NCI-H2196 treated with DMSO at 0.1 percent for 48 hours (cell line): ENCODE measurements around the gene OR51L1.
"Not testable (repeated sequence)": the region's sequence is repeated elsewhere in the genome, so short reads cannot be mapped to it uniquely, and the experiment has no call there.

ENCODE experiments used
- DNase-seq: peaks from one replicate; lab custom pipeline; 2025; ENCODE audit not compliant: unreplicated experiment; lab: John Stamatoyannopoulos, UW

The OR51L1 gene, protein sequence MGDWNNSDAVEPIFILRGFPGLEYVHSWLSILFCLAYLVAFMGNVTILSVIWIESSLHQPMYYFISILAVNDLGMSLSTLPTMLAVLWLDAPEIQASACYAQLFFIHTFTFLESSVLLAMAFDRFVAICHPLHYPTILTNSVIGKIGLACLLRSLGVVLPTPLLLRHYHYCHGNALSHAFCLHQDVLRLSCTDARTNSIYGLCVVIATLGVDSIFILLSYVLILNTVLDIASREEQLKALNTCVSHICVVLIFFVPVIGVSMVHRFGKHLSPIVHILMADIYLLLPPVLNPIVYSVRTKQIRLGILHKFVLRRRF

DNA sequence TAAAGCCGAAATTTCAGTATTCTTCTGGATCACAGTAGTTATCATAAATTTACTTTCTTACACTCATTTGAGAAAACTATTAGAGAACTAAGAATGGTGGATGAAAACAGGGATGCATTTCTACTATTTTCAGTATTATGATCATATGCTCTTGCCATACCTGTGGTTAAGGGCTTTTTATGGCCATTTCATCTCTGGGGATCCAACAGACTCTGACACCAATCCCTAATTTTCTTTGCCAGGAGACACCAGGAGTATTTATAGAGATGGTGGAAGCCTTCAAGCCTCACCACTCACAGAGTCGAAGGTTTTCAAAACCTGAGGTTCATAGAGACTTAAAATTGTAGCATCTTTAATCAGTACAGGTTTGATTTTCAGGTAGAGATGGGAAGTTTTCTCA lies at the start of gene OR51L1:
TSS of gene OR51L1 (plus strand) at position 301 of the 400 bp plus-strand sequence. CDS start 4,132 bp downstream, outside the sequence.
- no peak for DNase-seq

DNA sequence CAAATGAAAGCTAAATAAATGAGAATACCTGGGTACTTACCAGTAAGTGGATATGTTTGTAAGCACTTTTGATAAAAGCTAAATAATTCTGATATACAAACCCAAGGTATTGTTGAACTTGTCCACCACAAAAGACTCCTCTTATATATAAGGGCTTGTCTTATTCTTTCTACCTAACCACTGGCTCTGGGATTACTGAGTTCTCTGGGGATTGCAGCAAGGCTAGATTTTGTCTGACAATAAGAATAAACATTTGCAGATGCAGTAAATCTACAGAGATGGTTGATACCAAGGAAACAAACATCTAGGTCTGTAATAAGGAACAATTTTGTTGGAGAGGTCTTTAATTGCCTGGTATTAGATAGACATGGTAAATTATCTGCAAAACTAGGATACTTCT lies 47.1 kb upstream of the OR51L1 start, which contains the start of gene OR51A4:
TSS of gene OR51A4 (minus strand) at position 101 of the 400 bp plus-strand sequence. CDS start 505 bp downstream, outside the sequence.
- DNase-seq: no peak

GRCh38 chr11:4955613-4956012 lies 39.0 kb upstream of the OR51L1 start, which contains the start of gene OR51A2:
OR51A2 (minus strand) TSS chr11:4955713; CDS start chr11:4955713, 0 bp downstream.
- not testable (repeated sequence) for DNase-seq

- no peak for DNase-seq
Measured at GRCh38 chr11:4957396-4957795, 37.3 kb upstream of the OR51L1 start.

DNA sequence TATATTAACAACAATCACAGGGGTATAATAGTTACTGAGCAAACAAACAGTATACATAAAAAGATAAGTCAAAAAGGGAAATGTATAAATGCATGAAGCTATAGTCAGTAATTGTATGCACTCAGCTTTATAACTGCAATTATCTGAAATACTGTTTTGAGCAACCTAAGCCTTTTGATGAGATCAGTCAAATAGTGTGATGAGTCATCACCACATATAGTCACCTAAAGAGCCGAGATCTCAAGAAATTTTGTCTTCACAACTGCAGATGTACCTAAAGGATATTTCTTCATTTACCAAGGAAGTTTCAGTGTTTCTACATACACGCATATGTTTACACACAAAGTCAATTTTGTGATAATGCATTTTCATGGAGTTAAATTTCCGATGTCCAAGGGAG lies 33.8 kb upstream of the OR51L1 start:
- DNase-seq: no peak

- no peak for DNase-seq
Measured at GRCh38 chr11:4962816-4963215, 31.8 kb upstream of the OR51L1 start.

GRCh38 chr11:4975436-4975835 lies 19.2 kb upstream of the OR51L1 start:
- DNase-seq: no peak

- no peak for DNase-seq
Measured at GRCh38 chr11:4979036-4979435, 15.6 kb upstream of the OR51L1 start.

DNA sequence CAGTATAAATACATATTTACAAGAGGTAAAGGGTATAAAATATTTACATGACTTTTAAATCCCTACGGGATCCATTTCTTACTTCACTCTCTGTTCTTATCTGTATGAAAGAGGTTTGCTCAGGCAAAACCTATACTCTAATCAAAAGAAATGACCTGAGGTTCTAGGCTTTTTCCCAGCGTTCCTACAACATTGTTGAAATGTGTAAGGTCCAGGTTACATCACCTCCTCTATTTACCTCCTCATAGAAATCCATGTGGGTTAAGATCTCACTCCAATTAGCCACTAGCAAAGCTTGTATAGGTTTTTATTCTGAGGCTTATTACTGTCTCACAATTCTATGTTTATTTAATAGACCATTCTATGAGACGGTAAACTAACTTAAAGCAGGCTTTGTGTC lies 12.0 kb upstream of the OR51L1 start:
- no peak for DNase-seq

- no peak for DNase-seq
Measured at GRCh38 chr11:4983841-4984240, 10.8 kb upstream of the OR51L1 start.

DNA sequence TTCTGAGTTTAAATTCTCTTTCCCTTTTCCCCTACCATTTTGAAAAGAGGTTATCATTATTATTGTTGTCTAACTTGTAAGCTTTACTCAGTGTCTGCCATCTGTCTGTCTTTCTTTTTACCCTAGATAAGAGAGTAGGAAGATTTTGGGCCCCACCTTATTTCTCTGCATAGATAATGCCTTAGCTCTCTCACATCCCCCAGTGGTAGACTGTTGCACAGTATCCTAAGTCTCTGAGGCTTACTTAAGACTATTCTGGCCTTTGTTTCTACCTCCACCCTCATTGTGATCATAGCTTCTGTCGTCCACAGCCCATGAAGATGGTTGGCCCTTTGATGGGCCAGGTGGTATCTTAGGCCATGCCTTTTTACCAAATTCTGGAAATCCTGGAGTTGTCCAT lies 3.6 kb upstream of the OR51L1 start:
- no peak for DNase-seq

DNA sequence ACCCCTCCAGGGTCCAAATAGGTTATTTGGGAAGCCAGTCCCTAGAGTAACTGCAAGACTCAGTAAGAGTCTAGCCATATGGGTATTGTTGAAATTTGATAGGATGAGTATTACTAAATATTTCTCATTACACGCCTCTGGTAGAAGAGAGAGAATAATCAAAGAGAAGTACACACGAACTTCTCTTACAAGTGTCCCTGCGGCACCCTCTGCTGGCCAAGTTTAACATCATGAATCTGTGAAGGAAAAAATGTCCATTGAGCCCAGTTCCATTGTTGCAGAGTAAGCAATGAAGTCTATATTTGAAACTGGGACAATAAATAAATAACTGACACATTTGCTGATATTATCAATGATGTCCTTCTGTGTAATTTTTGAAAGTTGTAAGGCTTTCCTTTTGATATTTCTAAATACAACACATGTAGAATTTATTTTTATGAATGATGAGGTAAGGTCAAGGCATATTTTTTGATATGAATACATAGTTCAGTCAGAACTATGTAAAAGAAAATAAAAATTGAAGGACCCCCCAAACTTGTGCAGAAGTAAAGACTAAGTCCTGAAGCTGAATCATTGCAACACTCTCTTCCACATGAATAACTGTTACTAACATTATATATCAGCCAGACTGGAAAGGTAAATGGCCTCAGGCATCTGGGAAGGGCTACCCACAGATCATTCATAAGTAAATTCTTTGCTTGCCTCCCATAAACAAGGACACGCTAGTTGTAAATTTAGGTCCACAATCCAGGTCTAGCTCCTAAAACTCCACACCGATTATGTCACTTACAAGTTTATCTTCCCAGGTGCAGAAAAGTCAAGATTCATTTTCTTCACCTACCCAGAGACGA lies 10.0 kb downstream of the OR51L1 start:
- peak; percentile 55 for DNase-seq

DNA sequence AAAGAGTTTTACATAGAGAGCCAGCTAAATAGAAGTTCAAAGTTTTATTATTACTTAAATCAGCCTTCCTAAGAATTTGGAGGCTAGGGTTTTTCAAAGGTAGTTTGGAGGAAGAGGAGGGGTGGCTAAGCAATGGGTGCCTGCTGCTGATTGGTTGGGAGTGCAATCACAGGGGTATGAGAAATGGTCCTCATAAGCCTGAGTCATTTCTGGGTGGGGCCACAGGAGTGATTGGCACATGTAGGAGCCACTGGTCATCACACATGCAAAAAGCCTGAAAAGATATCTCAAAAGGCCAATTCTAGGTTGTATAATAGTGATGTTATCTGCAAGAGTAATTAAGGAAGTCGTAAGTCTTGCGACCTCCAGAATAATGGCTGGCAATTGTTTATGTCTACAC lies 12.9 kb downstream of the OR51L1 start:
- DNase-seq: no peak

DNA sequence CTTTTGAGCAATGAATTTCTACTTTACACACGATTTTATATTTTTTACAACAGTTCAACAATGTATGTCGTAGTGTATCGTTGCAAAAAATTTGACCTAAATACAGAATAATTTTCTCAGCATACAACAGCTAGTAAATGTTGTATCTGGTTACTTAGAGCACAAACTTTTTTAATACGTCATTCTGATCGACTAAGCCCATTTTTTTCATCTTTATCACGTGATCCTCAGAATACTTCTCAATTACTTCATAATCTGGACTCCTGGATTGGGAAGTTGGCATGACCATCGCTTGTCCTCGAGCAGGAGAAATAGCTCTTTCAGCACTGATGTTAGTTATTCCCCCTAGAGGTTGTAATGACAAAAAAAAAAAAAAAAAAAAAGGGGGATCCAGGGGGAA lies 16.6 kb downstream of the OR51L1 start:
- no peak for DNase-seq

GRCh38 chr11:5013012-5013411 lies 18.4 kb downstream of the OR51L1 start:
- no peak for DNase-seq

DNA sequence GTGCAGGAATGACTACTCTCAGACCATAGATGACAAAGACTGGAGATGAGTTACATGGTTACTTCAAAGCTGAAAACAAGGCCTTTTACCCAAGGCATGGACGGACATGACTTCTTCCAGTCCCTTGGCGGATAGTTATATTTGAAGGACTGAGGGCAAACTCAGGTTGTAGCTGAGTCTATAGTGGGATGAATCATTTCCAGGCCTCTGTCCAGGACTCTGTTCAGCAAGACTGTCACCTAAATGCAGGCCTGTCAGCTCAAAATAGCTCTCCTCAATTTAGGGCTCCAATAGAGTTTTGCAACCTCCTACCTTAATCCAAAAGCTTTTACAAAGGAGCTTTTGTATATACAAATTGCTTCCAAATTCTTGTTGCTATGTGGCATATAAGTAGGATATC lies 27.3 kb downstream of the OR51L1 start:
- no peak for DNase-seq

- DNase-seq: no peak
Measured at GRCh38 chr11:5036669-5037068, 42.0 kb downstream of the OR51L1 start.

GRCh38 chr11:5037926-5038325 lies 43.3 kb downstream of the OR51L1 start:
- no peak for DNase-seq

- DNase-seq: no peak
Measured at GRCh38 chr11:5038341-5038740, 43.7 kb downstream of the OR51L1 start.

DNA sequence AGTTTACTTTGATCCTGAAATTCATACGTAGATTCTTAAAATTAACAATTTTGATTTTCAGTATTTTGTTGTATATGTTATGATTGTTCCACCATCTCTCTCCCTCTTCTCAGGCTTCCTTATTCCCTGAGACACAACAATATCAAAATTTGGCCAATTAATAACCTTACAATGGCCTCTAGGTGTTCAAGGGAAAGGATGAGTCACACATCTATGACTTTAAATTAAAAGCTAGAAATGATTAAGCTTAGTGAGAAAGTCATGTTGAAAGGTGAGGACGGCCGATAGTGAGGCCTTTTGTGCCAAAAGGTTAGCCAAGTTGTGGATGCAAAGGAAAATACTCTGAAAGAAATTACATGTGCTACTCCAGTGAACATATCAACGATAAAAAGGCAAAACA lies 46.2 kb downstream of the OR51L1 start:
- DNase-seq: no peak

- DNase-seq: no peak
Measured at GRCh38 chr11:5042091-5042490, 47.4 kb downstream of the OR51L1 start.

DNA sequence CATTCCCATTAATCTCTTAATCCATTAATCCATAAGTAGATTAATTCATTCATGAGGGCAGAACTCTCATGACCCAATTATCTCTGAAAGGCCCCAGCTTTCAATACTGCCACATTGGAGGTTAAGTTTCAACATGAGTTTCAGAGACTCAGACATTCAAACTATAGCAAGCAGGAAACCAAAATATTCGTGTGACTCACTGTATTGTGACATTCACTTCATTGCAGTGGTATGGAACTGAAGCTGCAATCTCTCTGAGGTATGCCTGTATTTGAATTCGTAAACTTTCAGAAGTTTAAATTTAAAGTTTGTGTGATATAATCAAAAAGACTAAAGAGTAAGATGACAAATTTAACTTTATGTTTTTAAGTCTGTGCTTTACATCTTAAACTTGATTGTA lies 48.7 kb downstream of the OR51L1 start:
- no peak for DNase-seq
